HEK293 (cell line): Measurements from ENCODE around the gene SEC11C.

Source experiments
- KLF7 ChIP-seq: fragments of 450-650 bp; formaldehyde crosslinking; IDR thresholded peaks from 2 replicates; pipeline ENCODE4 v1.5.1; 2016; ENCODE audit warnings: missing biosample characterization, missing genetic modification characterization, borderline replicate concordance
- OSR2 ChIP-seq: fragments of 450-650 bp; formaldehyde crosslinking; IDR thresholded peaks from 2 replicates; pipeline ENCODE4 v1.5.1; 2016; ENCODE audit warnings: missing biosample characterization, missing genetic modification characterization
- OVOL3 ChIP-seq: fragments of 450-650 bp; formaldehyde crosslinking; IDR thresholded peaks from 2 replicates; pipeline ENCODE4 v1.5.1; 2016; ENCODE audit warnings: missing biosample characterization, missing genetic modification characterization
- PRDM1 ChIP-seq: fragments of 450-650 bp; formaldehyde crosslinking; IDR thresholded peaks from 2 replicates; pipeline ENCODE4; 2016; ENCODE audit warnings: missing biosample characterization, missing genetic modification characterization
- SCRT2 ChIP-seq: fragments of 450-650 bp; formaldehyde crosslinking; IDR thresholded peaks from 2 replicates; pipeline ENCODE4 v1.5.1; 2016; ENCODE audit warnings: missing biosample characterization, missing genetic modification characterization
- SP2 ChIP-seq: fragments of 450-650 bp; formaldehyde crosslinking; IDR thresholded peaks from 2 replicates; pipeline ENCODE4 v1.5.1; 2016; ENCODE audit warnings: missing biosample characterization, missing genetic modification characterization
- ZBTB1 ChIP-seq: fragments of 450-650 bp; formaldehyde crosslinking; IDR thresholded peaks from 2 replicates; pipeline ENCODE4 v1.5.1; 2016; ENCODE audit warnings: missing biosample characterization, missing genetic modification characterization
- ZBTB21 ChIP-seq: fragments of 450-650 bp; formaldehyde crosslinking; IDR thresholded peaks from 2 replicates; pipeline ENCODE4 v1.5.1; 2017; ENCODE audit warnings: missing biosample characterization, missing genetic modification characterization
- ZFHX2 ChIP-seq: fragments of 450-650 bp; formaldehyde crosslinking; conservative IDR thresholded peaks from 2 replicates; pipeline ENCODE4 v1.5.1; 2016; ENCODE audit warnings: missing biosample characterization, missing genetic modification characterization
- ZFP69B ChIP-seq: fragments of 450-650 bp; formaldehyde crosslinking; IDR thresholded peaks from 2 replicates; pipeline ENCODE4 v1.5.1; 2016; ENCODE audit warnings: missing biosample characterization, missing genetic modification characterization
- ZNF138 ChIP-seq: fragments of 450-650 bp; formaldehyde crosslinking; IDR thresholded peaks from 2 replicates; pipeline ENCODE4 v1.5.1; 2016; ENCODE audit warnings: missing biosample characterization, missing genetic modification characterization, borderline replicate concordance
- ZNF146 ChIP-seq: fragments of 450-650 bp; formaldehyde crosslinking; IDR thresholded peaks from 2 replicates; pipeline ENCODE4 v1.5.1; 2016; ENCODE audit warnings: missing biosample characterization, missing genetic modification characterization
- ZNF248 ChIP-seq: fragments of 450-650 bp; formaldehyde crosslinking; IDR thresholded peaks from 2 replicates; pipeline ENCODE4 v1.5.1; 2017; ENCODE audit warnings: missing biosample characterization, missing genetic modification characterization
- ZNF335 ChIP-seq: fragments of 450-650 bp; formaldehyde crosslinking; conservative IDR thresholded peaks from 2 replicates; pipeline ENCODE4 v1.5.1; 2016; ENCODE audit warnings: missing biosample characterization, missing genetic modification characterization
- ZNF416 ChIP-seq: fragments of 450-650 bp; formaldehyde crosslinking; IDR thresholded peaks from 2 replicates; pipeline ENCODE4 v1.5.1; 2016; ENCODE audit warnings: missing biosample characterization, missing genetic modification characterization
- ZNF558 ChIP-seq: fragments of 450-650 bp; formaldehyde crosslinking; IDR thresholded peaks from 2 replicates; pipeline ENCODE4 v1.5.1; 2016; ENCODE audit warnings: missing biosample characterization, missing genetic modification characterization
- ZNF624 ChIP-seq: fragments of 450-650 bp; formaldehyde crosslinking; IDR thresholded peaks from 2 replicates; pipeline ENCODE4 v1.5.1; 2017; ENCODE audit warnings: missing biosample characterization, missing genetic modification characterization
- ZNF629 ChIP-seq: fragments of 450-650 bp; formaldehyde crosslinking; IDR thresholded peaks from 2 replicates; pipeline ENCODE4 v1.5.1; 2017; ENCODE audit warnings: missing biosample characterization, missing genetic modification characterization
- ZNF660 ChIP-seq: fragments of 450-650 bp; IDR thresholded peaks from 2 replicates; pipeline ENCODE4 v1.5.1; 2018; ENCODE audit warnings: missing biosample characterization, mild to moderate bottlenecking, missing genetic modification characterization
- ZNF747 ChIP-seq: fragments of 450-650 bp; formaldehyde crosslinking; IDR thresholded peaks from 2 replicates; pipeline ENCODE4 v1.5.1; 2016; ENCODE audit warnings: missing biosample characterization, missing genetic modification characterization
- ZNF76 ChIP-seq: fragments of 450-650 bp; formaldehyde crosslinking; IDR thresholded peaks from 2 replicates; pipeline ENCODE4; 2016; ENCODE audit warnings: low read depth, missing biosample characterization, missing genetic modification characterization, borderline replicate concordance
- ZNF837 ChIP-seq: fragments of 450-650 bp; formaldehyde crosslinking; IDR thresholded peaks from 2 replicates; pipeline ENCODE4 v1.5.1; 2016; ENCODE audit warnings: missing biosample characterization, missing genetic modification characterization
- ZSCAN30 ChIP-seq: fragments of 450-650 bp; IDR thresholded peaks from 2 replicates; pipeline ENCODE4 v1.5.1; 2018; ENCODE audit warnings: missing biosample characterization, mild to moderate bottlenecking, missing genetic modification characterization, moderate library complexity
- TF ChIP-seq, protein P1 (sequence below): fragments of 450-650 bp; formaldehyde crosslinking; IDR thresholded peaks from 2 replicates; pipeline ENCODE4 v1.5.1; 2016; ENCODE audit warnings: missing biosample characterization, missing genetic modification characterization, borderline replicate concordance
- TF ChIP-seq, protein P2 (sequence below): fragments of 450-650 bp; formaldehyde crosslinking; conservative IDR thresholded peaks from 2 replicates; pipeline ENCODE4 v1.5.1; 2016; ENCODE audit warnings: low read depth, missing biosample characterization, missing genetic modification characterization
- TF ChIP-seq, protein P3 (sequence below): fragments of 450-650 bp; formaldehyde crosslinking; IDR thresholded peaks from 2 replicates; pipeline ENCODE4 v1.5.1; 2017; ENCODE audit warnings: missing biosample characterization, missing genetic modification characterization
- TF ChIP-seq, protein P4 (sequence below): fragments of 450-650 bp; formaldehyde crosslinking; IDR thresholded peaks from 2 replicates; pipeline ENCODE4 v1.5.1; 2016; ENCODE audit warnings: missing biosample characterization, missing genetic modification characterization

Gene SEC11C

DNA sequence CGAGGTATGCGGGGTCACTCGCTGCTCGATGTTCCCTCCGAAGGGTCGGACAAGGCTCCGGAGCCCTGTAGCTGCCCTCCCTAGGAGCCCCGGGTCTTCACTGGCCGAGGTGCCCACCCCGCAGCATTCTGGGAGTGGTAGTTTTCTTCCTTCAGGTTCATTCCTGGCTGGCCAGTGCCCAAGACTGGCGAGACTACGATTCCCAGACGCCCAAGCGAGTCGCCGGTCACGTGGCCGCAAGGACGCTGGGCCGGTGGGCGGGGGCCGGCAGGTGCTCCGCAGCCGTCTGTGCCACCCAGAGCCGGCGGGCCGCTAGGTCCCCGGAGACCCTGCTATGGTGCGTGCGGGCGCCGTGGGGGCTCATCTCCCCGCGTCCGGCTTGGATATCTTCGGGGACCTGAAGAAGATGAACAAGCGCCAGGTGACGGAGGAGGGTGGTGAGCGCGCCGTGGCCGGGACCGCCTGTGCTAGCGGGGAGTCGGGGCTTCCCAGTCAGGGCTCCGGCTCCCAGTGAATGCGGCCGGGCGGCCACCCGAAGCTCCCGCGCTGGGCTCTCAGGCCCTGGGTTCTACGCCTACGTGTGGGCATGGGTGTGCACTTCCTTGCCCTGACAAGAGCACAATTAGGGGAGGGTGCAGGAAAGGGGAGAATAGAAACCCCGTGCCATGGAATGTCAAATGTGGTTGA lies at the start of gene SEC11C (continued):
- TF ChIP-seq ZNF747 = no peak
- TF ChIP-seq ZNF138 (tag by site-specific recombination) = no peak
- no peak for TF ChIP-seq ZNF624 (tag by site-specific recombination)
- no peak for TF ChIP-seq ZNF416 (tag by site-specific recombination)
- TF ChIP-seq ZFHX2 (tag by site-specific recombination) = peak; percentile 83
- TF ChIP-seq, protein P1, sequence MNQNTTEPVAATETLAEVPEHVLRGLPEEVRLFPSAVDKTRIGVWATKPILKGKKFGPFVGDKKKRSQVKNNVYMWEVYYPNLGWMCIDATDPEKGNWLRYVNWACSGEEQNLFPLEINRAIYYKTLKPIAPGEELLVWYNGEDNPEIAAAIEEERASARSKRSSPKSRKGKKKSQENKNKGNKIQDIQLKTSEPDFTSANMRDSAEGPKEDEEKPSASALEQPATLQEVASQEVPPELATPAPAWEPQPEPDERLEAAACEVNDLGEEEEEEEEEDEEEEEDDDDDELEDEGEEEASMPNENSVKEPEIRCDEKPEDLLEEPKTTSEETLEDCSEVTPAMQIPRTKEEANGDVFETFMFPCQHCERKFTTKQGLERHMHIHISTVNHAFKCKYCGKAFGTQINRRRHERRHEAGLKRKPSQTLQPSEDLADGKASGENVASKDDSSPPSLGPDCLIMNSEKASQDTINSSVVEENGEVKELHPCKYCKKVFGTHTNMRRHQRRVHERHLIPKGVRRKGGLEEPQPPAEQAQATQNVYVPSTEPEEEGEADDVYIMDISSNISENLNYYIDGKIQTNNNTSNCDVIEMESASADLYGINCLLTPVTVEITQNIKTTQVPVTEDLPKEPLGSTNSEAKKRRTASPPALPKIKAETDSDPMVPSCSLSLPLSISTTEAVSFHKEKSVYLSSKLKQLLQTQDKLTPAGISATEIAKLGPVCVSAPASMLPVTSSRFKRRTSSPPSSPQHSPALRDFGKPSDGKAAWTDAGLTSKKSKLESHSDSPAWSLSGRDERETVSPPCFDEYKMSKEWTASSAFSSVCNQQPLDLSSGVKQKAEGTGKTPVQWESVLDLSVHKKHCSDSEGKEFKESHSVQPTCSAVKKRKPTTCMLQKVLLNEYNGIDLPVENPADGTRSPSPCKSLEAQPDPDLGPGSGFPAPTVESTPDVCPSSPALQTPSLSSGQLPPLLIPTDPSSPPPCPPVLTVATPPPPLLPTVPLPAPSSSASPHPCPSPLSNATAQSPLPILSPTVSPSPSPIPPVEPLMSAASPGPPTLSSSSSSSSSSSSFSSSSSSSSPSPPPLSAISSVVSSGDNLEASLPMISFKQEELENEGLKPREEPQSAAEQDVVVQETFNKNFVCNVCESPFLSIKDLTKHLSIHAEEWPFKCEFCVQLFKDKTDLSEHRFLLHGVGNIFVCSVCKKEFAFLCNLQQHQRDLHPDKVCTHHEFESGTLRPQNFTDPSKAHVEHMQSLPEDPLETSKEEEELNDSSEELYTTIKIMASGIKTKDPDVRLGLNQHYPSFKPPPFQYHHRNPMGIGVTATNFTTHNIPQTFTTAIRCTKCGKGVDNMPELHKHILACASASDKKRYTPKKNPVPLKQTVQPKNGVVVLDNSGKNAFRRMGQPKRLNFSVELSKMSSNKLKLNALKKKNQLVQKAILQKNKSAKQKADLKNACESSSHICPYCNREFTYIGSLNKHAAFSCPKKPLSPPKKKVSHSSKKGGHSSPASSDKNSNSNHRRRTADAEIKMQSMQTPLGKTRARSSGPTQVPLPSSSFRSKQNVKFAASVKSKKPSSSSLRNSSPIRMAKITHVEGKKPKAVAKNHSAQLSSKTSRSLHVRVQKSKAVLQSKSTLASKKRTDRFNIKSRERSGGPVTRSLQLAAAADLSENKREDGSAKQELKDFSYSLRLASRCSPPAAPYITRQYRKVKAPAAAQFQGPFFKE (tag by site-specific recombination) = no peak
- no peak; the same call in 1 of the 2 replicates for TF ChIP-seq ZNF629 (tag by site-specific recombination)
- no peak for TF ChIP-seq OSR2
- no peak for TF ChIP-seq ZNF146 (tag by site-specific recombination)
- peak; percentile 73 for TF ChIP-seq SP2
- no peak for TF ChIP-seq ZSCAN30 (tag by site-specific recombination)
- TF ChIP-seq ZNF660 (tag by site-specific recombination) = 0 out of 2 replicates have a peak, but pooled peaks have one; percentile 14
- TF ChIP-seq, protein P2, sequence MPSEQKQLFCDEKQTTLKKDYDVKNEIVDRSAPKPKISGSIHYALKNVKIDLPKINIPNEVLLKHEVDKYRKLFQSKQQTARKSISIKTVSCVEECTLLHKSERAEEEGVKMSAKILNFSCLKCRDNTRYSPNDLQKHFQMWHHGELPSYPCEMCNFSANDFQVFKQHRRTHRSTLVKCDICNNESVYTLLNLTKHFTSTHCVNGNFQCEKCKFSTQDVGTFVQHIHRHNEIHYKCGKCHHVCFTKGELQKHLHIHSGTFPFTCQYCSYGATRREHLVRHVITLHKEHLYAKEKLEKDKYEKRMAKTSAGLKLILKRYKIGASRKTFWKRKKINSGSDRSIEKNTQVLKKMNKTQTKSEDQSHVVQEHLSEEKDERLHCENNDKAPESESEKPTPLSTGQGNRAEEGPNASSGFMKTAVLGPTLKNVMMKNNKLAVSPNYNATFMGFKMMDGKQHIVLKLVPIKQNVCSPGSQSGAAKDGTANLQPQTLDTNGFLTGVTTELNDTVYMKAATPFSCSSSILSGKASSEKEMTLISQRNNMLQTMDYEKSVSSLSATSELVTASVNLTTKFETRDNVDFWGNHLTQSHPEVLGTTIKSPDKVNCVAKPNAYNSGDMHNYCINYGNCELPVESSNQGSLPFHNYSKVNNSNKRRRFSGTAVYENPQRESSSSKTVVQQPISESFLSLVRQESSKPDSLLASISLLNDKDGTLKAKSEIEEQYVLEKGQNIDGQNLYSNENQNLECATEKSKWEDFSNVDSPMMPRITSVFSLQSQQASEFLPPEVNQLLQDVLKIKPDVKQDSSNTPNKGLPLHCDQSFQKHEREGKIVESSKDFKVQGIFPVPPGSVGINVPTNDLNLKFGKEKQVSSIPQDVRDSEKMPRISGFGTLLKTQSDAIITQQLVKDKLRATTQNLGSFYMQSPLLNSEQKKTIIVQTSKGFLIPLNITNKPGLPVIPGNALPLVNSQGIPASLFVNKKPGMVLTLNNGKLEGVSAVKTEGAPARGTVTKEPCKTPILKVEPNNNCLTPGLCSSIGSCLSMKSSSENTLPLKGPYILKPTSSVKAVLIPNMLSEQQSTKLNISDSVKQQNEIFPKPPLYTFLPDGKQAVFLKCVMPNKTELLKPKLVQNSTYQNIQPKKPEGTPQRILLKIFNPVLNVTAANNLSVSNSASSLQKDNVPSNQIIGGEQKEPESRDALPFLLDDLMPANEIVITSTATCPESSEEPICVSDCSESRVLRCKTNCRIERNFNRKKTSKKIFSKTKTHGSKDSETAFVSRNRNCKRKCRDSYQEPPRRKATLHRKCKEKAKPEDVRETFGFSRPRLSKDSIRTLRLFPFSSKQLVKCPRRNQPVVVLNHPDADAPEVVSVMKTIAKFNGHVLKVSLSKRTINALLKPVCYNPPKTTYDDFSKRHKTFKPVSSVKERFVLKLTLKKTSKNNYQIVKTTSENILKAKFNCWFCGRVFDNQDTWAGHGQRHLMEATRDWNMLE = 0 out of 2 replicates have a peak, but pooled peaks have one; percentile 22
- TF ChIP-seq ZNF837 = no peak
- TF ChIP-seq, protein P3, sequence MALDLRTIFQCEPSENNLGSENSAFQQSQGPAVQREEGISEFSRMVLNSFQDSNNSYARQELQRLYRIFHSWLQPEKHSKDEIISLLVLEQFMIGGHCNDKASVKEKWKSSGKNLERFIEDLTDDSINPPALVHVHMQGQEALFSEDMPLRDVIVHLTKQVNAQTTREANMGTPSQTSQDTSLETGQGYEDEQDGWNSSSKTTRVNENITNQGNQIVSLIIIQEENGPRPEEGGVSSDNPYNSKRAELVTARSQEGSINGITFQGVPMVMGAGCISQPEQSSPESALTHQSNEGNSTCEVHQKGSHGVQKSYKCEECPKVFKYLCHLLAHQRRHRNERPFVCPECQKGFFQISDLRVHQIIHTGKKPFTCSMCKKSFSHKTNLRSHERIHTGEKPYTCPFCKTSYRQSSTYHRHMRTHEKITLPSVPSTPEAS = no peak
- 0 out of 2 replicates have a peak, but pooled peaks have one; percentile 6 for TF ChIP-seq ZFP69B (tag by site-specific recombination)
- TF ChIP-seq ZBTB1 (tag by site-specific recombination) = no peak
- TF ChIP-seq ZNF558 = no peak
- TF ChIP-seq, protein P4, sequence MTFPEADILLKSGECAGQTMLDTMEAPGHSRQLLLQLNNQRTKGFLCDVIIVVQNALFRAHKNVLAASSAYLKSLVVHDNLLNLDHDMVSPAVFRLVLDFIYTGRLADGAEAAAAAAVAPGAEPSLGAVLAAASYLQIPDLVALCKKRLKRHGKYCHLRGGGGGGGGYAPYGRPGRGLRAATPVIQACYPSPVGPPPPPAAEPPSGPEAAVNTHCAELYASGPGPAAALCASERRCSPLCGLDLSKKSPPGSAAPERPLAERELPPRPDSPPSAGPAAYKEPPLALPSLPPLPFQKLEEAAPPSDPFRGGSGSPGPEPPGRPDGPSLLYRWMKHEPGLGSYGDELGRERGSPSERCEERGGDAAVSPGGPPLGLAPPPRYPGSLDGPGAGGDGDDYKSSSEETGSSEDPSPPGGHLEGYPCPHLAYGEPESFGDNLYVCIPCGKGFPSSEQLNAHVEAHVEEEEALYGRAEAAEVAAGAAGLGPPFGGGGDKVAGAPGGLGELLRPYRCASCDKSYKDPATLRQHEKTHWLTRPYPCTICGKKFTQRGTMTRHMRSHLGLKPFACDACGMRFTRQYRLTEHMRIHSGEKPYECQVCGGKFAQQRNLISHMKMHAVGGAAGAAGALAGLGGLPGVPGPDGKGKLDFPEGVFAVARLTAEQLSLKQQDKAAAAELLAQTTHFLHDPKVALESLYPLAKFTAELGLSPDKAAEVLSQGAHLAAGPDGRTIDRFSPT (tag by site-specific recombination) = peak; percentile 85
- no peak for TF ChIP-seq SCRT2 (tag by site-specific recombination)
- TF ChIP-seq ZNF76 (tag by site-specific recombination) = peak; percentile 98
- TF ChIP-seq ZBTB21 (tag by site-specific recombination) = no peak
- TF ChIP-seq OVOL3 (tag by site-specific recombination) = no peak
- peak; percentile 100 for TF ChIP-seq ZNF335
- no peak for TF ChIP-seq ZNF248
- TF ChIP-seq KLF7 = 0 out of 2 replicates have a peak, but pooled peaks have one; percentile 40
- no peak for TF ChIP-seq PRDM1
